Brain microvascular endothelial cell (primary cell): Measurements from ENCODE around the gene SULT1A1.

Experiments used
- DNase-seq: peaks from one replicate; pipeline ENCODE4 v3.0.0-alpha.2; 2020
- H3K27ac ChIP-seq: fragments of 250-450 bp; sonication (Bioruptor Pico); 2 replicates; pipeline ENCODE4 v1.5.1; 2020; ENCODE audit warnings: mild to moderate bottlenecking, moderate library complexity
- H3K27me3 ChIP-seq: fragments of 250-450 bp; sonication (Bioruptor Pico); replicated peaks from 2 replicates; pipeline ENCODE4 v1.5.1; 2020; ENCODE audit warnings: mild to moderate bottlenecking
- H3K36me3 ChIP-seq: fragments of 250-450 bp; sonication (Bioruptor Pico); replicated peaks from 2 replicates; pipeline ENCODE4 v1.5.1; 2020; ENCODE audit warnings: mild to moderate bottlenecking
- H3K4me3 ChIP-seq: 2 replicates; pipeline ENCODE4 v1.5.1; 2011; ENCODE audit warnings: low read depth, mild to moderate bottlenecking, control low read depth, low read length, moderate library complexity
- CTCF ChIP-seq: IDR thresholded peaks from 2 replicates; pipeline ENCODE4 v1.5.1; 2011; ENCODE audit warnings: low read depth, mild to moderate bottlenecking, moderate library complexity, low read length, control low read depth, inconsistent platforms; ENCODE audit errors: missing control alignments
- in situ Hi-C: cut with HindIII; loops from 2 replicates; pipeline ENCODE4 v1.10.0; 2017; ENCODE audit warnings: low sequenced_read_pairs, low pct_ligation_motif_present

The SULT1A1 gene

DNA sequence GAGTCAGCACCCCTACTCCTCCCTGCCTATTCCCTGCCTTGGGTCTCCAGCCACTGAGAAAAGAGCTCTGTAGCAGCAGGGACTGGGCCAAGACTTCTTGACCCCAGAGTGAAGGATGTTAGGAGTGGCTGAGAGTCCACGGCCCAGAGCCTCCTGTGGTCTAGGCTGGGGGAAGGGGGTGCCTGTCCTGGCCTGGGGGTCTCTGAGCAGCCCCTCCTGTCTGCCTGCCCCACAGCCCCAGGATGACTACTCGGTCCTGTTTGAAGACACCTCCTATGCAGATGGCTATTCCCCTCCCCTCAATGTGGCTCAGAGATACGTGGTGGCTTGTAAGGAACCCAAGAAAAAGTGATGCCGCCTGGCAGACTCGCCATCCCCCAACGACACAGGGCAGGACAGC lies 18.5 kb downstream of the SULT1A1 start:
- peaks cover 6% of the 10 kb centered on the region for H3K36me3 ChIP-seq
- DNase-seq, result no peak
- no peak for TF ChIP-seq CTCF
- no peaks in the 10 kb centered on the region for H3K27me3 ChIP-seq
- no peak overlapping the region for H3K4me3 ChIP-seq
- no peak overlapping the region for H3K27ac ChIP-seq
- in situ Hi-C loops, result no loop called here

DNA sequence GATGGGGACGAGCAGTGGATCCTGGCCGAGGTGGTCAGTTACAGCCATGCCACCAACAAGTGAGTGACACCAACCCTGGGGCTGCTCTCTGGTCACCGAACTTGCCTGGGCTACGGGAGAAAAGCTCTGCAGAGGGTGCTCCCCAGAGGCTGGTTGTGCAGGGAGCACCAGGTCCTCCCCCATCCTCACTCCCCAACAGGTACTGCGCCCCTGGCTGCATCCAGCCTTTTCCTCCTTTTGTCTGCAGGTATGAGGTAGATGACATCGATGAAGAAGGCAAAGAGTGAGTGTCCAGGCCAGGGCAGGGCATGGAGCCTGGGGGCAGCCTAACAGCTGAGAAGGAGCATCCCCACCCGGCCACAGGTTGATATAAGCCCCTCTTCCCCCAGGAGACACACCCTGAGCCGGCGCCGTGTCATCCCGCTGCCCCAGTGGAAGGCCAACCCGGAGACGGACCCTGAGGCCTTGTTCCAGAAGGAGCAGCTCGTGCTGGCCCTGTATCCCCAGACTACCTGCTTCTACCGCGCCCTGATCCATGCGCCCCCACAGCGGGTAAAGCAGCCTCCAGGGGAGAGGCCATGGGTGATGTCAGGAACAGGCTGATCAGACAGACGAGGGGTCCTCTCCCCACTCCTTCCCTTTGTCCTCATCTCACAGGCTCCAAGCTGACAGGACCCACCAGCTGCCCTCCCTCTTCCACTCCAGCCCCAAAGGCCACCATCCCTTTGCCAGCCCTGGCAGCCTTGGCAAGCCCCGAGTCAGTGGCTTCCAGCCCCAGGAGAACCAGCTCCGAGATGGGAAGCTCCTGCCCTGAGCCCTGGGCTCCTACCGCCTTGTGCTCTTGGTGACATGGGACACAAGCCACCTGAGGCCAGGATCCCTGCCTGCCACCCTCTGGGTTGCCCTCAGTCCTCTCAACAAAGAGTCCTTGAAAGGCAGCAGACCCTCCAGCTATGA lies 19.2 kb downstream of the SULT1A1 start:
- no peak overlapping the region for H3K4me3 ChIP-seq
- peaks cover 6% of the 10 kb centered on the region for H3K36me3 ChIP-seq
- no peak overlapping the region for H3K27ac ChIP-seq
- DNase-seq, result no peak
- no peak for TF ChIP-seq CTCF
- H3K27me3 ChIP-seq, result no peaks in the 10 kb centered on the region
- in situ Hi-C loops, result no loop called here

DNA sequence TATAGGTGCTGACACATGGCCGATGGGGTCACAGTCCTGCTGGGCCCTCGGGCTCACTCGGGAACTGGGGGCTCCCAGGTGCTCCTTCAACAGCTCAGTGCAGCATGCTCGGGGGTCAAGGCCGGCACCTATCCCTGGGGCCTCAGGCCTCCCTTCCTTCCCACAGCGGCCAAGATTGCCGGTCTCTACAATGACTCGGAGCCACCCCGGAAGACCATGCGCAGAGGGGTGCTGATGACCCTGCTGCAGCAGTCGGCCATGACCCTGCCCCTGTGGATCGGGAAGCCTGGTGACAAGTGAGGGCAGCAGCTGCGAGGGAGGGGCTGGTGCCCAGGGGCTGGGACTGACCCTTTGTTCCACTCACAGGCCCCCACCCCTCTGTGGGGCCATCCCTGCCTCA lies 19.9 kb downstream of the SULT1A1 start:
- H3K27me3 ChIP-seq, result no peaks in the 10 kb centered on the region
- in situ Hi-C loops, result no loop called here
- no peak for DNase-seq
- peaks cover 9% of the 10 kb centered on the region for H3K36me3 ChIP-seq
- TF ChIP-seq CTCF, result no peak
- H3K27ac ChIP-seq, result no peak overlapping the region
- no peak overlapping the region for H3K4me3 ChIP-seq

- Histone ChIP-seq H3K4me3 (no peak overlapping the region), H3K36me3 (peaks cover 9% of the 10 kb centered on the region), H3K27me3 (no peaks in the 10 kb centered on the region), H3K27ac (no peak overlapping the region)
- in situ Hi-C loops, result no loop called here
- no peak for TF ChIP-seq CTCF
- no peak for DNase-seq
These were observed 20.8 kb downstream of the SULT1A1 start for GRCh38 chr16:28589069-28589468.

DNA sequence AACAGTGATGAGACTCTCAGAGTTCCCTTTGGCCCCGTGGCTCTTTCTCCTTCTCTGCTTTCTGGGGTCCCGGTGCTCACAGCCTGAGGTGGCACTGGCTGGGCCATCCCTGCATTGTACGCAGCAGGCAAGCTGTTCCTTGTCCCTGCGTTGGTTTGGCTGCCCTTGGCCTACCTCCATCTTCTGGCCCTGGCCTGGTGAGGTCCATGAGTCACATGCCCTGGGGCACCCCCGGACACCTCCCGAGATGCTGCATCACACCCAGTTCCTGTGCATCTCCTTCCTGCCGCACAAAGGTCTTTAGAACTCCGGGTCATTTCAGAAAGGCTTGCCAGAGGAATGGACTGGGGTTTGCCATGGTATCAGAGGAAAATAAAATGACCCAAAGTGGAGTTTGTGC lies 22.5 kb downstream of the SULT1A1 start:
- peaks cover 9% of the 10 kb centered on the region for H3K36me3 ChIP-seq
- in situ Hi-C loops, result no loop called here
- no peak for DNase-seq
- no peak overlapping the region for H3K27ac ChIP-seq
- no peaks in the 10 kb centered on the region for H3K27me3 ChIP-seq
- H3K4me3 ChIP-seq, result no peak overlapping the region
- TF ChIP-seq CTCF, result no peak

DNA sequence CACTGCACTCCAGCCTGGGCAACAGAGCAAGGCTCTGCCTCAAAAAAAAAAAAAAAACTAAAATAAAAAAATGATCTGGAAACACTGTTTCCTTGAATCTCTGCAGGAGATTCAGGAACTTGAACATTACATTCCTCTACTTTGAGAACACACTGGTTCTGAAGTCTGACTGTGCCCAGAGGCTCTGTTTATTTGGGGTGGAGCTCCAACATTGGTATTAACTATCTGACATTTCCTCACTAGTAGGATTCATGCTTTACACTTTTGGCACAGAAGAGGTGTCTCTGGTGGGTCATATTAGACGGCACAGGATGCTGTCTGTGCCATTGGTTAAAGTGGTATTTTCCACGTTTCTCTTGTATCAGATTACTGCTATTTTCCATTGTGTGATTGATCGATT lies 23.4 kb downstream of the SULT1A1 start:
- Histone ChIP-seq H3K27ac (no peak overlapping the region), H3K4me3 (no peak overlapping the region)

More for the DNA sequence above, 23.4 kb downstream of the SULT1A1 start:
- no peaks in the 10 kb centered on the region for H3K27me3 ChIP-seq
- no peak for DNase-seq
- in situ Hi-C loops, result no loop called here
- H3K36me3 ChIP-seq, result peaks cover 9% of the 10 kb centered on the region
- no peak for TF ChIP-seq CTCF
